Endothelial cell of umbilical vein (primary cell): ENCODE measurements around the gene KCNMB2. TPM values are rescaled to one million over a fixed set of nuclear protein-coding genes. Genes with fewer than 3 reads are reported as not detected.

Source experiments
- BruUV-seq: library from RNA; stranded (reverse); fragments of 400-500 nt; replicated peaks from 2 replicates; lab custom pipeline; 2021; lab: Mats Ljungman, UMichigan
- CTCF ChIA-PET: fragments of 300-600, 350-600 bp; sonication (Branson Sonifier 250); formaldehyde crosslinking; loops from one replicate; lab custom pipeline; 2021; ENCODE audit warnings: antibody characterized with exemption, inconsistent platforms; lab: Charles Lee
- POLR2A ChIA-PET: fragments of 300-600, 350-600 bp; sonication (Branson Sonifier 250); formaldehyde crosslinking; loops from one replicate; lab custom pipeline; 2021; ENCODE audit warnings: antibody characterized with exemption, inconsistent platforms; lab: Charles Lee
- DNase-seq: peaks from one replicate; pipeline ENCODE4 v3.0.0-alpha.2; 2011; ENCODE audit warnings: low read depth, low spot score
- FAIRE-seq: peaks from 2 replicates; lab custom pipeline; 2011; peaks lifted over from hg19 to GRCh38; lab: Jason Lieb, UNC
- H2AFZ ChIP-seq: 2 replicates; pipeline ENCODE4 v1.6.0; 2012; ENCODE audit warnings: low read depth, low read length, control low read depth, inconsistent platforms
- H3K27ac ChIP-seq: 2 replicates; pipeline ENCODE4 v1.5.1; 2011; ENCODE audit warnings: low read depth, mild to moderate bottlenecking, control low read depth, low read length, moderate library complexity; ENCODE audit not compliant: insufficient read depth
- H3K27me3 ChIP-seq, 2 experiments: 2 replicates each; pipeline versions ENCODE4 v1.6.0 to v1.6.1; 2011; ENCODE audit warnings: low read length in 2 of 2, mixed read lengths in 1 of 2; ENCODE audit not compliant: control insufficient read depth in 2 of 2, insufficient read depth in 2 of 2
- H3K36me3 ChIP-seq, 2 experiments: 2 replicates in 1 of 2; 3 replicates in 1 of 2; pipeline ENCODE4 v1.5.1; 2011; ENCODE audit warnings: low read length in 2 of 2, mild to moderate bottlenecking in 1 of 2, moderate library complexity in 1 of 2; ENCODE audit not compliant: control insufficient read depth in 2 of 2, insufficient read depth in 2 of 2; ENCODE audit errors: extremely low read depth in 1 of 2
- H3K4me1 ChIP-seq: 3 replicates; pipeline ENCODE4 v1.5.1; 2011; ENCODE audit warnings: mild to moderate bottlenecking, low read length; ENCODE audit not compliant: control insufficient read depth, insufficient read depth; ENCODE audit errors: extremely low read depth
- H3K4me2 ChIP-seq: 2 replicates; pipeline ENCODE4 v1.6.1; 2011; ENCODE audit warnings: low read length, control low read depth, mixed read lengths; ENCODE audit not compliant: insufficient read depth
- H3K4me3 ChIP-seq, 3 experiments: fragments of 200-600 bp in 1 of 3; sonication (generic), shearing (Covaris generic) in 1 of 3; replicated peaks in 1 of 3; 2 replicates each; pipeline ENCODE4 v1.5.1; 2011 to 2016; ENCODE audit warnings: control low read depth in 3 of 3, low read length in 3 of 3, mild to moderate bottlenecking in 2 of 3, inconsistent platforms in 1 of 3, low read depth in 1 of 3, moderate library complexity in 1 of 3; ENCODE audit not compliant: insufficient read depth in 1 of 3
- H3K79me2 ChIP-seq: 2 replicates; pipeline ENCODE4 v1.6.0; 2012; ENCODE audit warnings: low read length, inconsistent platforms; ENCODE audit not compliant: control insufficient read depth, insufficient read depth
- H3K9ac ChIP-seq: replicated peaks from 2 replicates; pipeline ENCODE3; 2011; ENCODE audit warnings: low read length, control low read depth; ENCODE audit not compliant: insufficient read depth; ENCODE audit errors: extremely low read depth
- H3K9me1 ChIP-seq: replicated peaks from 3 replicates; pipeline ENCODE4 v1.6.0; 2011; ENCODE audit warnings: mild to moderate bottlenecking, low read length; ENCODE audit not compliant: control insufficient read depth, insufficient read depth; ENCODE audit errors: extremely low read depth
- H3K9me3 ChIP-seq: replicated peaks from 2 replicates; pipeline ENCODE4 v1.5.1; 2012; ENCODE audit warnings: low read length, inconsistent platforms; ENCODE audit not compliant: control insufficient read depth, insufficient read depth
- H4K20me1 ChIP-seq: replicated peaks from 2 replicates; pipeline ENCODE3; 2011; ENCODE audit warnings: mild to moderate bottlenecking, low read length; ENCODE audit not compliant: control insufficient read depth, insufficient read depth; ENCODE audit errors: extremely low read depth
- EZH2 ChIP-seq: IDR thresholded peaks from 2 replicates; pipeline ENCODE4 v1.6.1; 2012; ENCODE audit warnings: borderline replicate concordance, low read depth, mild to moderate bottlenecking, moderate library complexity, low read length, inconsistent platforms; ENCODE audit not compliant: severe bottlenecking
- FOS ChIP-seq: IDR thresholded peaks from 2 replicates; pipeline ENCODE4 v1.6.1; 2011; ENCODE audit warnings: mild to moderate bottlenecking, low read length, moderate library complexity, borderline replicate concordance; ENCODE audit not compliant: insufficient read depth
- GATA2 ChIP-seq: IDR thresholded peaks from 2 replicates; pipeline ENCODE4 v1.7.0; 2011; ENCODE audit warnings: low read depth, mild to moderate bottlenecking, moderate library complexity, mixed read lengths, low read length; ENCODE audit not compliant: insufficient read length, insufficient read depth
- JUN ChIP-seq: IDR thresholded peaks from 2 replicates; pipeline ENCODE4 v1.6.1; 2011; ENCODE audit warnings: borderline replicate concordance, low read depth; ENCODE audit not compliant: insufficient read length, insufficient read depth
- MYC ChIP-seq: IDR thresholded peaks from one replicate; pipeline ENCODE4 v1.6.1; 2011; ENCODE audit warnings: mild to moderate bottlenecking, low read depth, low read length
- POLR2A ChIP-seq: IDR thresholded peaks from 2 replicates; pipeline ENCODE4 v1.6.1; 2012; ENCODE audit warnings: low read depth, mild to moderate bottlenecking, control low read depth, low read length
- POLR2AphosphoS5 ChIP-seq: IDR thresholded peaks from 2 replicates; pipeline ENCODE4 v1.6.1; 2012; ENCODE audit warnings: low read depth, mild to moderate bottlenecking, control low read depth, low read length, moderate library complexity; ENCODE audit not compliant: insufficient read depth
- dilution Hi-C: fragments of 300-500 bp; cut with MboI; formaldehyde crosslinking; loops from one replicate; pipeline ENCODE4 v1.15.0; 2019; ENCODE audit warnings: low sequenced_read_pairs; ENCODE audit not compliant: extremely low pct_ligation_motif_present
- intact Hi-C: fragments of 100-400 bp; cut with micrococcal nuclease; formaldehyde crosslinking; loops from one replicate; pipeline ENCODE4 v1.10.0; 2022
- polyA plus RNA-seq, 4 experiments: library from polyadenylated mRNA; depleted of rRNA in 3 of 4; stranded (reverse) in 3 of 4; unstranded in 1 of 4; fragments of >200 nt; gene quantifications; 2 replicates each; pipeline versions ENCODE4 v1.2.1 to v1.2.3, GENCODE V29; 2011 to 2012; ENCODE audit warnings: missing spikeins in 1 of 4
- total RNA-seq: library from RNA; stranded (reverse); gene quantifications from 2 replicates; pipeline ENCODE4 v1.2.3, GENCODE V29; 2021
- TF ChIP-seq, protein P1 (sequence below): IDR thresholded peaks from 2 replicates; pipeline ENCODE4 v1.6.1; 2011; ENCODE audit not compliant: insufficient read depth, insufficient read length
- TF ChIP-seq, protein P2 (sequence below), 2 donors: IDR thresholded peaks; 1 replicate in 1 of 2; 2 replicates in 1 of 2; pipeline ENCODE4 v1.5.1; 2011; ENCODE audit warnings: low read length in 2 of 2, mild to moderate bottlenecking in 2 of 2, moderate library complexity in 2 of 2, control low read depth in 1 of 2, inconsistent platforms in 1 of 2, low read depth in 1 of 2; ENCODE audit not compliant: insufficient read depth in 1 of 2; ENCODE audit errors: extremely low read depth in 1 of 2

KCNMB2 gene
- total and polyA plus RNA-seq, 2 donors (not counting 3 experiments of a cell fraction or from before 2014, with no cell fraction given): not detected

DNA sequence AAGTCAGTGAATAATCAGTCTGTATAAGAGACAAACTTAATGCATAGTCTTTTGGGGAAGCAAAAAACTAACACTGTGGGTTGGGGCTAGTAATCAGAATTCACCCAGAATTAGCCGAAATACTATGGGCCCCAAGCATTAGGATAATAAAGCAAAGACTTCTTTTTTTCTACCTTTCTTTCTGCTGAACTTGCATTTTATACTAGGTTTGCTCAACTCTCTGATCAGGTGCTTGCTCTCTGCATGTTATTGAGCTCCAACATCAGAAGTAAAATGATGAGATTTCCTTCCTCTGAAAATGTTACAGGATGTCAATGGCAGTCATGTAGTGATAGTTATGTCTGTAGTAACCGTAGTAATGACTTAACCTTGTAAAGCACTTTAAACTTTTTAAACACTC lies 216.6 kb downstream of the KCNMB2 start:
- dilution Hi-C loops: no loop called here

More for the DNA sequence above, 216.6 kb downstream of the KCNMB2 start:
- H3K27me3 ChIP-seq: no peaks in the 10 kb centered on the region
- H3K4me3 ChIP-seq: no peak overlapping the region
- no peaks in the 10 kb centered on the region for H3K9me3 ChIP-seq
- POLR2A ChIA-PET: no interaction called here
- H4K20me1 ChIP-seq: no peaks in the 10 kb centered on the region
- no peaks in the 10 kb centered on the region for H3K79me2 ChIP-seq
- FAIRE-seq (no peak), DNase-seq (no peak)
- TF ChIP-seq POLR2A: no peak
- no peak for TF ChIP-seq MYC
- no peak for TF ChIP-seq POLR2AphosphoS5
- TF ChIP-seq JUN: no peak
- TF ChIP-seq, protein P1, sequence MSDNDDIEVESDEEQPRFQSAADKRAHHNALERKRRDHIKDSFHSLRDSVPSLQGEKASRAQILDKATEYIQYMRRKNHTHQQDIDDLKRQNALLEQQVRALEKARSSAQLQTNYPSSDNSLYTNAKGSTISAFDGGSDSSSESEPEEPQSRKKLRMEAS: no peak
- TF ChIP-seq FOS: no peak
- no peak for TF ChIP-seq EZH2
- TF ChIP-seq, protein P2, sequence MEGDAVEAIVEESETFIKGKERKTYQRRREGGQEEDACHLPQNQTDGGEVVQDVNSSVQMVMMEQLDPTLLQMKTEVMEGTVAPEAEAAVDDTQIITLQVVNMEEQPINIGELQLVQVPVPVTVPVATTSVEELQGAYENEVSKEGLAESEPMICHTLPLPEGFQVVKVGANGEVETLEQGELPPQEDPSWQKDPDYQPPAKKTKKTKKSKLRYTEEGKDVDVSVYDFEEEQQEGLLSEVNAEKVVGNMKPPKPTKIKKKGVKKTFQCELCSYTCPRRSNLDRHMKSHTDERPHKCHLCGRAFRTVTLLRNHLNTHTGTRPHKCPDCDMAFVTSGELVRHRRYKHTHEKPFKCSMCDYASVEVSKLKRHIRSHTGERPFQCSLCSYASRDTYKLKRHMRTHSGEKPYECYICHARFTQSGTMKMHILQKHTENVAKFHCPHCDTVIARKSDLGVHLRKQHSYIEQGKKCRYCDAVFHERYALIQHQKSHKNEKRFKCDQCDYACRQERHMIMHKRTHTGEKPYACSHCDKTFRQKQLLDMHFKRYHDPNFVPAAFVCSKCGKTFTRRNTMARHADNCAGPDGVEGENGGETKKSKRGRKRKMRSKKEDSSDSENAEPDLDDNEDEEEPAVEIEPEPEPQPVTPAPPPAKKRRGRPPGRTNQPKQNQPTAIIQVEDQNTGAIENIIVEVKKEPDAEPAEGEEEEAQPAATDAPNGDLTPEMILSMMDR (IDR thresholded peaks at IDR 0.05; ENCODE audit: extremely low read depth in 1 of 2, insufficient read depth in 1 of 2, low read depth in 1 of 2, low read length in 2 of 2): no peak
- no peak for TF ChIP-seq GATA2
- no peak overlapping the region for H3K4me2 ChIP-seq
- no TSS peak for BruUV-seq
- H3K9ac ChIP-seq: no peak overlapping the region
- no peak overlapping the region for H3K27ac ChIP-seq
- CTCF ChIA-PET: no interaction called here
- H3K36me3 ChIP-seq: no peaks in the 10 kb centered on the region
- intact Hi-C loops: no loop called here
- H3K4me1 ChIP-seq: no peaks in the 10 kb centered on the region
- H2AFZ ChIP-seq: no peak overlapping the region
- H3K9me1 ChIP-seq: no peaks in the 10 kb centered on the region
